Frontal cortex (tissue), 4 donors: Measurements from ENCODE around the gene LIPG. TPM values are rescaled to one million over a fixed set of nuclear protein-coding genes. Genes with fewer than 3 reads are reported as not detected.

Experiments used
- DNase-seq, 2 donors: peaks; one replicate each; pipeline ENCODE4 v3.0.0; 2012; ENCODE audit warnings: low spot score in 2 of 2
- FAIRE-seq: peaks from 2 replicates; lab custom pipeline; 2012; peaks lifted over from hg19 to GRCh38; lab: Jason Lieb, UNC
- total RNA-seq: library from RNA; depleted of rRNA; stranded (reverse); fragments of >200 nt; gene quantifications from one replicate; pipeline ENCODE4 v1.2.3, GENCODE V29; 2014
- donor health status: control.
- donor health status: control.
- donor health status: control.

The LIPG gene
- total RNA-seq, 1 donor from 2014 or later = 10.2 TPM

DNA sequence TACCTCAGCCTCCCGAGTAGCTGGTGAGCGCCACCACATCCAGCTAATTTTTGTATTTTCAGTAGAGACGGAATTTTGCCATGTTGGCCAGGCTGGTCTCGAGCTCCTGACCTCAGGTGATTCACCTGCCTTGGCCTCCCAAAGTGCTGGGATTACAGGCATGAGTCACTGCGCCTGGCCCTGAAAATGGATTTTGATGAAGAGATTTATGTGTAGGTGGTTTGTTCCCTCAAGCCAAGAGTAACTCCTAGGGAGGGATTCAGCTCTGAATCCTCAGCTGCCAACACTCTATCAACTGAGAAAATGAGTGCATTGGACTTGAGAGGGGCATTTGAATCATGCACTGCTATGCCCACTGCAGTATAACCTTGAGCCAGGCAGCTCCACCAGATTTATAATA lies 17.5 kb upstream of the LIPG start:
- DNase-seq = no peak
- no peak for FAIRE-seq

DNA sequence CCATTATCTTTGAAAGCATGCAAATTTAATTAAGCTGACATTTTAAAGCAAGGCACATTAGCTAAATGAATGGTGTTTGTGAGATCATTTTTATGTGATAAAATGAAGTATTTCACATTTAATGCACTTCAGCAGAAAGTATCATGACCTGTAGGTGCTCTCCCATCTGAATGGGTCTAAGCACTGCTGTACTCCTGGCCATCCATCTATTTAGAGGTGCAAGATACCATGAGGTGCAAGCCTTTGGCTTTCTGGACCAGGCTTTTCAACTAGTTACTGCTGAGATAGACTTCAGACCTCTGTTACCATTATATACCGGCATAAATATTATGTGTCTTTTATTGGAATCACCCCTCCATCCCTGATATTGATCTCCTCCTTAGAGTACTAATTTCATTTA lies 15.6 kb upstream of the LIPG start:
- FAIRE-seq = no peak
- no peak for DNase-seq

DNA sequence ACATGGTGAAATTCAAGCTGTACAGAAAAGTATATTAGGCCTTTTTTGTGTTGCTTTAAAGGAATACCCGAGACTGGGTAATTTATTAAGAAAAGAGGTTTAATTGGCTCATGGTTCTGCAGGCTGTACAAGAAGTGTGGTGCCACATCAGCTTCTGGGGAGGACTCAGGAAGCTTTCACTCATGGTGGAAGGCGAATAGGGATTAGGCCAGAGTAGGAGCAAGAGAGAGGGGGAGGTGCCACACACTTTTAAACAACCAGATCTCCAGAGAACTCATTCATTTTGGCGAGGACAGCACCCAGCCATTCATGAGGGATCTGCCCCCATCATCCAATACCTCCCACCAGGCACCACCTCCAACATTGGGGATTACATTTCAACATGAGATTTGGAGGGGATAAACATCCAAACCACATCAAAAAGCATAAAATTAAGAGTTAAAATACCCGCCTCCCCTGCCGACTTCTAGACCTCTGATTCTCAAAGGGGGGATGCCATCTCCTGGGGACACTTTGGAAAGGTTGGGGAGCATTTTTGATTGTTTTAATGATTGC lies 15.1 kb upstream of the LIPG start:
- no peak for FAIRE-seq

DNA sequence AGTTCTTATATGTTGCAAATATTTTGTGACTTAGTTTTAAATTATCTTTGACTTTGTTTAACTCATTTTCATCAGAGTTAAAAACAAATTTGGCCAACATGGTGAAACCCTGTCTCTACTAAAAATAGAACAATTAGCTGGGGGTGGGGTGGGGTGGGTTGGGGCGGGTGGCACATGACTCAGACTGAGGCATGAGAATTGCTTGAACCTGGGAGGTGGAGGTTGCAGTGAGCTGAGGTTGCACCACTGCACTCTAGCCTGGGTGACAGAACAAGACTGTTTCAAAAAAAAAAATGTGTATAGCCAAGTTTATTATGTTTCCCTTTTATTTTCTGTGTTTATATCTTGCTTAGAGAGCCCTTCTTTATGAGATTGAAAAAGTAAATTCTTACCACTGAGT lies 14.2 kb upstream of the LIPG start:
- no peak for DNase-seq
- FAIRE-seq = no peak

More for the DNA sequence above, 15.1 kb upstream of the LIPG start:
- no peak for DNase-seq

DNA sequence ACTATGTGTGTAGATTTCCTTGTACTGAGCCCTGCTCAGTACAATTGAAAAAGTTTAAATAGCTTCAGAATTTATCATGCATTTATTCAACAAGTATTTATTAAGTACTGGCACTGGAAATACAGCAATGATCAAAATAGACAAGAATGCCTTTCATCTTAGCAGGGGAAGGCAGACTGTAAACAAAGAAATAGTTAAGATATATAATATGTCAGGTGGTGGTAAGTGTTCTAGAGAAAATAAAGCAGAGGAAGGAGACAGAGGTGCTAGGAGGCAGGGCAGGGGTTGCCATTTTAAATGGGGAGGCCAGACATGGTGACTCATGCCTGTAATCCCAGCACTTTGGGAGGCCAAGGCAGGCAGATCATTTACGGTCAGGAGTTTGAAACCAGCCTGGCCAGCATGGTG lies 13.6 kb upstream of the LIPG start:
- DNase-seq (no peak), FAIRE-seq (no peak)

DNA sequence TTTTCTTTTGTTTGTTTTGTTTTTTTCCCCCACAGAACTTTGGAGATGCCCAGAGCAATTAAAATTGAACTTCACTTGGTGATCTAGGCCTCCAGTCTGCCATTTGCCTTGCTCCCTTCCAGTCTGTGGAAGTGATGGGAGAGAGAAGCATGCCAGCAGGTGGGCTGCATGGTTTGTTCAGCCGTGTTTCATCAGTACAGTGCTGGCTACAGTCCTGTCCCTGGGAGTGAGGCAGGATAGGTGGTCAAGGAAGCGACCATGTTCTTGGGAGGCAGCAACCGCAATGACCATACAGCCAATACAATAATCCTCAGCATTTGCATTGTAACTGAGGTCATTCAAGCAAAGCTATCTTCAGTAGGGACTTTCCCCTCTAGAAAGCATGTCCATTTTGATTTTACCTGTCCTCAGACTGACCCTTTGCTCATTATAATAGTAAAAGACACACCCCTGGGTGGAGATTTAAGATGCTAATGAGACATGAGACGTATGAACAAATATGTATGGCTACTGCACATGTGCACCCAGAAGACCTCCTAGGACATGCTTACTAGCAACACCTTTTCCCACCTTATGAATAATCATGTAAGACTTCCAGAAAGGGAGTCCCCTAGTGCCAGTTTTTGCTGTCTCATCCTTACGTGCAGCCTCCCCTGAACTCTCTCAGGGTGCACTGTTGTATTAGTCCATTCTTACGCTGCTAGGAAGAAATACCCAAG lies 11.1 kb upstream of the LIPG start:
- DNase-seq = no peak
- FAIRE-seq = no peak

DNA sequence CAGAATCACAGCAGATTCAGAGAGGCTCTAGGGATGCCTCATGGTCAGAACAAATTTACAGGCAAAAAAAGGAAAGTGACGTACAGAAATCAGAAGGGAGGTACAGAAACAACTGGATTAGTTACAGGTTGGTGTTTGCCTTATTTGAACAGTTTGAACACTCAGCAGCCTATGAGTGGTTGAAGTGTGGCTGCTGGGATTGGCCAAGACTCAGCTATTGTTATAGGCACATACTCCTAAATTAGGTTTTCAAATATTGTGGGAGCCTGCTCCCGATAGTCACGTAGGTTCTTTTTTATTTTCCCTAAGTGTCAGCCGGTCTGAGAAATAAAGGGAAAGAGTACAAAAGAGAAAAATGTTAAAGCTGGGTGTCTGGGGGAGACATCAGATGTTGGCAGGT lies 8.9 kb upstream of the LIPG start:
- FAIRE-seq (no peak), DNase-seq (no peak)

DNA sequence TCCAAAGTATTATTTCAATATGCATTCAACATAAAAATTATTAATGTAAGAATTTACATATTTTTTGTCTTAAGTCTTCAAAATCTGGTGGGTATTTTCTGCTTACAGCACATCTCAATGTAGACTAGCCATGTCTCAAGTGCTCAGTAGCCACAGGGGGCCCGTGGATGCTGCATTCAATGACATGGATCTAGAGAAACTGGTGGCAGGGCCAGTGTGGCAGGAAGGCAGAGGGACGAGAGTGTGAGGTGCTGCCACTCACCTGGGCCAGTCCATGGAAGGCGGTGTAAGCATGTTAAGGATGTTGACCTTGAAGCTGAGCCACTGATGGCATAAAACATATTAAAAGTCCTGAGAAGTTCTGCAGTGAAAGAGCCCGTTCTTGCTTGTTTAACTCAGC lies 6.2 kb upstream of the LIPG start:
- no peak for FAIRE-seq

DNA sequence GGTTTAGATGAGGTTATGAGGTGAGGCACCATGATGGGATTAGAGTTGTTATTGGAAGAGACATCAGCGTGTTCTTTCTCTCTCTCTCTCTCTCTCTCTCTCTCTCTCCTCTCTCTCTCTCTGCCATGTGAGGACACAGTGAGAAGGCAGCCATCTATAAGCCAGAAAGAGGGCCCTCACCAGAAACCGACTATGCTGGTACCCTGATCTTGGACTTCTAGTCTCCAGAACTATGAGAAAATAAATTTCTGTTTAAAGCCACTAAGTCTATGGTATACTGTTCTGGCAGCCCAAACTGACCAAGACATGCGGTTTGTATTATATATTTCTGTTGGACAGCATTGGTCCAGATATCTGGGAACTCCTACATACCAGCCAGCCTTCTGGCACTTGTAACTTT lies 3.5 kb upstream of the LIPG start:
- DNase-seq (no peak), FAIRE-seq (no peak)

More for the DNA sequence above, 6.2 kb upstream of the LIPG start:
- no peak for DNase-seq

DNA sequence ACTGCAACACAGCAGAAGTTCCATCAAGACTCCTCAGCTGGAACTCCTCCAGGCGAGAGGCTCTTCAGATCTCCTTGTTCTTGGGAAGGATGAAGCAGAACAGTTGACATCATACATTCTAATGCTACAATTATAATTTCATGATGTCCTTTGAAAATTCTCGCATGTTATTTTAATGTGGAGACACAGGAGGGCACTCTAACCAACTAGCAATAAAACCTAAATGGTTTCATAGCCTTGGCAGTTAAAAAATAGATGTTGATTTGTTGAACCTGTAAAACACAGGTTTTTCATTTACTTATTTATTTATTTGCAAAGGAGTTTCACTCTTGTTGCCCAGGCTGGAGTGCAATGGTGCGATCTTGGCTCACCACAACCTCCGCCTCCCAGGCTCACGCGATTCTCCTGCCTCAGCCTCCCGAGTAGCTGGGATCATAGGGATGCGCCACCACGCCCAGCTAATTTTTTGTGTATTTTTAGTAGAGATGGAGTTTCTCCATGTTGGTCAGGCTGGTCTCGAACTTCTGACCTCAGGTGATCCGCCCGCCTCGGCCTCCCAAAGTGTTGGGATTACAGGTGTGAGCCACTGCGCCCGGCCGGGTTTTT lies 2.4 kb upstream of the LIPG start:
- FAIRE-seq = peak; percentile 70
- peak; percentile 46 to 55 for DNase-seq

DNA sequence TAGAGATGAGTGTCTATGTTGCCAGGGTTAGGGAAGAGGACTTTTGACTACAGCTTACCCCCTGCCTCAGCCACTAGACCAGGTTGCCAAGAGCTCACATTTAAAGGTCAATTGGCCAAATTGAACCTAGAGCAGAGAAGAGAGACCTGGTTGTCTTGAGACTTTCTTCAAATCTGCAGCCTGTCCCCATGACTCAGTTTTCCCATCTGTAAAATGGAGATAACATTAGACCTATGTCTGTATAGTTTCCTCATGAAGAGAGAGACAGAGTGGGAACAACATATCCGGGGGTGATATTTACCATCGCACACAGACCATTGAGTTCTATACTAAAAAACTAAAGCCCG lies 1.6 kb upstream of the LIPG start:
- DNase-seq = no peak

DNA sequence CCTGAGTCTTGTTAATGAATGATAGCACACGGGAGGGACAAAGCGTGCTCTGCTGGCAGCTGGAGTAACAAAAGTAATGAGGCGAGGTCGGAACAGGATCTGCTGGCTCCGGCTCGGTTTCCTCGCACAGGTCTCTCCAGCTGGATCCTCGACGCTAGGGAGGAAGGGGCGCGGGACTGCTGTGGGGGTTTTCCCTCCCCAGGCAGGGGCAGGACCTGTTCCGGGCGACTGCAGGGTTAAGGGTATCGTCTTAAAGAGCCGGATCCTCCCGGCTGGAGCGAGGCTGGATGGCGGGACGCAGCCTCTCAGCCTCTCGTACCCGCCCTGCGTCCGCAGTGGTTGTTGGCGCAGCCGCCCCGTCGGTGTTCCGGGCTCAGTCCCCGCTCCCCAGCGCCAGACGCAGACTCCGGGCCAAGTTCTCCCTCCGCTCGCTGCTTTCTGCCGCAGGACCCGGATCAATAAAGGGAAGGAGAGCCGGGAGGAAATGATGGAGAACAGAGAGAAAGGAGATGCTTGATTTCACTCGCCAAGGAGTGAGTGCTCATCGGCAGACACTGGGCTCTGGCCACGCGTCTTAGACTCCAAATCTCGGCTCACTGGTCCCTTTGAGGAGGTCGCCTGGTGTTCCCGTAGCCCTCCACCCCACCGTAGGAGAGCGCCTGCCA lies 1.1 kb upstream of the LIPG start:
- FAIRE-seq (no peak), DNase-seq (no peak)

More for the DNA sequence above, 1.6 kb upstream of the LIPG start:
- no peak for FAIRE-seq

DNA sequence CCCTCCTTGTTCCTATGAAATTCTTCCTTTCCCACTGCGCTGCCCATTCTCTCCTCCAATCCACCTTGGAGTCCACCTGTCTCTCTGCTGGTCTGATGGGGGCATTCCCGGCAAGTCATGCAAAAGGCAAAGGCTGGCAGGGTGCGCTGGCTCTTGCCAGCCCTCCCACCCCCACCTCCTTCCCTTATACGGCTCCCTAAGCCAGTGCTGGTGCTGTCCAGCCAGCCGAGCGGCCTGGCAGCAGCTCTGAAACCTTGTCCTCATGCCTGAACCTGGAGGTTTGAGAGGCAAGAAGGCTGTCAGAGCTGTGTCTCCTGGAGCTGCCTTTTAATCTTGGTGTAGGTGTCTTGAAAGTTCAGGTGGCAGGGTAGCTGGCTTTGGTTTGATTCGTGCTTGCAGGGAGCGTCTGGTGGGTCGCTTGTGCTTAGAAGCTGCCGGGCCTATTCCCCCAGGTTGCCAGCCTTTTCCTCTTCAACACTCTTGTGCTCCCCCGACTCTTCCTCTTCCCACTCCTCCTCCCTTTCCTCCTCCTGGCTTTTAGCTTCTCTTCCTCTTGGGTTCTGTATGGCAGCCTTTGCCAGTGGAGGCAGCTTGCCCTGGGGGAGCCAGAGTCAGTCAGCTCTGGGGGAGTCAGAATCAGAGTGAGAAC lies 748 bp downstream of the LIPG start:
- no peak for FAIRE-seq
- no peak for DNase-seq

DNA sequence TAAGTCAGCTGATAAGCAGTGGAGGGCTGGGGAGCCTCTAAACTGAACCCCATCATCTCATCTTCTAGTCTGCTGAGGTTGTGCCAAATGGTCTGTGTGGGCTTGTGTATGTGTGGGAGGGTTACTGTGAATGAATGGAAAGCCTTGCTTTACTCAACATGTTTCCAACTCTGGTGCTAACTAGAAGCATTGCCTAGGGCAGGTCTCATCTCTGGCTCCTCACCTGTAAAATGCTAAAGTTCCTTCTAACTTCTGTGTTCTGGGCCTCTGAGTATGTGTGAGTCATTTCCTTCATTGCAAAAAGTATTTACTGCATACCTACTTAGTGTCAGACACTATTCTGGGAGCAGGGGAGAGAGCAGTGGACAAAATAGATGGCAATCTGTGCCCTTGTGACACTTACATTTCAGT lies 1.3 kb downstream of the LIPG start:
- FAIRE-seq = no peak
- DNase-seq = no peak

DNA sequence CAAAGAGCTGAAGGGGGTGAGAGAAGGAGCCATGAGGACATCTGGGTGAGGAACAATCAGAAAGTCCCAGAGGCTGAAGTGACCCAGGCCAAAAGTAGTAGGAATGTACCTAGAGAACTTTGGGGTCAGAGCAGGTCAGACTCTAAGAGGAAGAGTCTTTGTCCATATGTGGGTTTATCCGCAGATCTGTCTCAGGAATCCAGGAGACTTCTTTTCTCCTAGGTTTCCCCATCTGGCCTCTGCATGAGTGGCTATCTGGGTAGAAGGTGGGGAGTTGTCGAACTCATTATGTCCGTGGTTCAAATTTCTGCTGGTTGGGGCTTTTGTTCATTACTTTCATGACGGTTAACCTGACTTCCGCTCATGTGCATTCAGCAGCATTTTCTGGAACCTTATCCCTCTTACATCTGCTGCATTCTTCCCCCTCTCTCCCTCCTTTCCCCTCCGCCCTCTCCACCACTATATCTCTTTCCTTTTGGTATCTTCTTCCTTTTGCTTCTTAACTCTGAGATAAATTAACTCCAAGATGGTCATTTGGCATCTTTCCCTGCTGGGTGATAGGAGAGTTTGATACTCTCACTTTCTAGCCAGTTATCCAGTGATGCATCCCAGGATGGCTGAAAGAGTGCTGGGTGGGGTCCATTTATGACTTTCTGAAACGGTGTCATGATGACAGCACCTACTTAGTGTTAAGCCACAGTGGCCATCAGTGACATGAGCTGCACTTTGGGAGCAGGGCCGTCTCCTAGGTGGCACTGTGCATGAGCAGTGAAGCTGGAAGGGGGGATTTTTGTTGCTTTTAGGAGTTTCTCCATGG lies 2.1 kb downstream of the LIPG start:
- no peak for FAIRE-seq
- no peak for DNase-seq

DNA sequence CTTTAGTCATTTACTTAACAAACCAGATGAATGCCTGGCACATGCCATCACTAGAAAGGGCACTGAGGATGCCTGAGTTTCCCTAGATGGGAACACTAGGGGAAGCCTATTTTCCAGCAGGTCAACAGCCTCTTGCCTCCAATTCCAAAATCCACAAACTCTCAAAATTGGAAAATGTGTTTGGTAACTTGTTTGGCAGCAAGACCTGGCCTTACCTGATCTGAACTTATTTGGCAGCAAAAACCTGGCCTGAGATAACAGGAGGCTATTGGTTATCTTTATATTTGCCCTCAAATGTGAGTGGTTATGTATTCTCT lies 2.6 kb downstream of the LIPG start:
- FAIRE-seq (no peak), DNase-seq (no peak)

DNA sequence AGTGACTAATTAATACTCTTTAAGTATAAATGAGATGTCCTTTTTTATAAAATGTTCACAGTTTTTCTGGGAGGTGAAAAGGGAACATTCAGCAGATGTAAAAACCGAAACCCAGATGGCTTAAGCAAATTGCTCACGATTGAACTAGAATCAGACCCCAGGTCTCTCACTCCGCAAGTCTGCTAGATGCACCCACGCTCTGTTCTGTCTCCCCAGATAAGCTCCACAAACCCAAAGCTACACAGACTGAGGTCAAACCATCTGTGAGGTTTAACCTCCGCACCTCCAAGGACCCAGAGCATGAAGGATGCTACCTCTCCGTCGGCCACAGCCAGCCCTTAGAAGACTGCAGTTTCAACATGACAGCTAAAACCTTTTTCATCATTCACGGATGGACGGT lies 3.2 kb downstream of the LIPG start:
- FAIRE-seq = no peak
- DNase-seq = no peak

DNA sequence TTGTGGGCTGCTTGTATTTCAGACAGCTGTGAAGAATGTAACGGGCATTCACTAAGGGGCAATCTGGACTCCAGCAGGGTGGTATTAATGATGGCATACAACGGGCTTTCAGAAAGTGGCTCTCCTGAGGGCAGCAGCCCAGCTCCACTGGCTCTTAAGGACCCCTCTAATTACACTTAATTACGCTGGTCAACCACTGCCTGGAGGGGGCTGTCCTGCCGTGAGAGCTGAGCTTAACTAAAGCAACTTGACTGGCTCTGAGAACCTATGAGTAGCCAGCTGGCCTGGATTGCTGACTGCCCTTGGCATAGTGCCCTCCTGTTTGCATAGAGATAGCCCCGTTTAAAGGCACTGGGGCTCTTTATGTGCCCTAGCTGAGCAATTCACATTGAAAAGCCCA lies 3.8 kb downstream of the LIPG start:
- FAIRE-seq = no peak
- peak; percentile 39 to 46 for DNase-seq

DNA sequence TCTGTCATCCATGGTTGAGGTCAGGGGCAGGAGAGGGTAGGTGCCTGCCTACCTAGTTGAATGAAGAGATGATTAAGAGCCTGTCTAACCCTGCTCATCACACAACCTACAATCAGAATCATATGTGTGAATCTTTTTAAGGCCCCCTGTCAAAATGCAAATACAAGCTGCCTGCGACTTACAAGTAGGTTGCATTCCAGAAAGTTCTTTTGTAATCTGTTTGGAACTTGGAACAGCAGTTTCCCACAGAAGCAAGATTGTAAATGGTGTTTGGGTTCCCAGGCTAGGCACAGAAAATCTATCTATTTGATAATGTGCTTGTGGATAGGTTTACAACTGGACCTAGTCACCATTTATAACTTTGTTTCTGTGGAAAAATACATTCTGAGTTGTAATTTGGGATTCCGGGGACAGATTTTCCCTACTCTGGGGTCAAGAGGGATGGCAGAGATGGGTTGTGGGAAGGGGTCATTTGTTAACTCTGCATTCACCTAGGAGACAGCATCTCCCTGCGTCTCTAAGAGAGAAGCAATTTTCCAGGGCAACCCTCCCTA lies 4.4 kb downstream of the LIPG start:
- FAIRE-seq (no peak), DNase-seq (no peak)

DNA sequence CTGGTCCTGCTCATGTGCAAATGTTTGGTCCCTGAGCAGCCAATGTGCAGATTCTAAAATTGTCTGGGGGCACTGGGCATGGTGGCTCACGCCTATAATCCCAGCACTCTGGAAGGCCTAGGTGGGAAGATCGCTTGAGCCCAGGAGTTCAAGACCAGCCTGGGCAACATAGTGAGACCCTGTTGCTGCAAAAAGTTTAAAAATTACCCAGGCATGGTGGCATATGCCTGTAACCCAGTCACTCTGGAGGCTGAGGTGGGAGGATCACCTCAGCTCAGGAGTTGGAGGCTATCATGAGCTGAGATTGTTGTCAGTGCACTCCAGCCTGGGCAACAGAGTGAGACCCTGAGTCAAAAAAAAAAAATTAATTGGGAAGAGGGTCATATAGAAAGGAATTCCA lies 5.1 kb downstream of the LIPG start:
- no peak for FAIRE-seq
- no peak for DNase-seq
